GM18508 (cell line): ENCODE results near the gene MRRF.

ENCODE experiments used
- ATAC-seq: cut with Tn5 transposase; IDR thresholded peaks from one replicate; pipeline ENCODE4 v1.9.1; 2021; ENCODE audit warnings: moderate number of reproducible peaks; ENCODE audit not compliant: insufficient read depth, unreplicated experiment

The MRRF gene, protein sequence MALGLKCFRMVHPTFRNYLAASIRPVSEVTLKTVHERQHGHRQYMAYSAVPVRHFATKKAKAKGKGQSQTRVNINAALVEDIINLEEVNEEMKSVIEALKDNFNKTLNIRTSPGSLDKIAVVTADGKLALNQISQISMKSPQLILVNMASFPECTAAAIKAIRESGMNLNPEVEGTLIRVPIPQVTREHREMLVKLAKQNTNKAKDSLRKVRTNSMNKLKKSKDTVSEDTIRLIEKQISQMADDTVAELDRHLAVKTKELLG

GRCh38 chr9:122264360-122265148 lies at the start of gene MRRF, which contains the start of gene RBM18:
Gene MRRF (plus strand): TSS chr9:122264882. CDS start chr9:122270892, 6,010 bp downstream.
Gene RBM18 (minus strand): TSS chr9:122264840. CDS start chr9:122261492, 3,348 bp downstream.
- peak; percentile 56 for ATAC-seq

- ATAC-seq: no peak
These were observed 49.0 kb upstream of the MRRF start for GRCh38 chr9:122215663-122216062.

GRCh38 chr9:122216138-122216797 lies 48.4 kb upstream of the MRRF start:
- ATAC-seq: no peak

DNA sequence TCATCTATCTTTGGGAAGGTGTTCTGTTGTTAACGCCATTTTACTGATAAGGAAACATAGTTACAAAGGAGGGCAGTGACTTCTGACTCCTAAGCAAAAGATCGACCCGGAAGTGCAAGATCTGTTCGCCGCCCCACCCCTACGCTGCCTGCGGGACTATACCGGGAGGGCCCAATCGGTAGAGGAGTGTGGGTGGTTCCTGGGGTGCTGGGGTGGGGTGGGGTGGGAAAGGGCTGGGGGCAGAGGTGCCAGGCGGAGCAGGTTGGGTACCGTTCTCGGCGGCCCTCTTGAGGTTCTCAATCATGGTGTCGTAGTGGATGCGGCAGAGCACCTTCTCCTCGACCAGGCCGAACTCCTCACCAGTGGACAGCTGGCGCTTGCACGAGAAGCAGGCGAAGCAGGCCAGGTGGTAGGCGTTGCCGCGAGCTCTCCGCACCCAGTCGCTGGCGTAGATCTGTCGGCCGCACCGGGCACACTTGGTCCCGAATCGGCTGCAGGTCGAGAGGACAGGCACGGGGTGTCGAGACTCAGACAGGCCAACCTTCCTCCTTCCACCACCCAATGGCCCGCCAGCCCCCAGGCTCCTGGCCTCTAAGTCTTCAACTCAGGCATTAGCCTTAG lies 47.8 kb upstream of the MRRF start:
- ATAC-seq: no peak

- ATAC-seq: no peak
These were observed 47.0 kb upstream of the MRRF start for GRCh38 chr9:122217640-122218039.

GRCh38 chr9:122218071-122218934 lies 46.4 kb upstream of the MRRF start:
- no peak for ATAC-seq

DNA sequence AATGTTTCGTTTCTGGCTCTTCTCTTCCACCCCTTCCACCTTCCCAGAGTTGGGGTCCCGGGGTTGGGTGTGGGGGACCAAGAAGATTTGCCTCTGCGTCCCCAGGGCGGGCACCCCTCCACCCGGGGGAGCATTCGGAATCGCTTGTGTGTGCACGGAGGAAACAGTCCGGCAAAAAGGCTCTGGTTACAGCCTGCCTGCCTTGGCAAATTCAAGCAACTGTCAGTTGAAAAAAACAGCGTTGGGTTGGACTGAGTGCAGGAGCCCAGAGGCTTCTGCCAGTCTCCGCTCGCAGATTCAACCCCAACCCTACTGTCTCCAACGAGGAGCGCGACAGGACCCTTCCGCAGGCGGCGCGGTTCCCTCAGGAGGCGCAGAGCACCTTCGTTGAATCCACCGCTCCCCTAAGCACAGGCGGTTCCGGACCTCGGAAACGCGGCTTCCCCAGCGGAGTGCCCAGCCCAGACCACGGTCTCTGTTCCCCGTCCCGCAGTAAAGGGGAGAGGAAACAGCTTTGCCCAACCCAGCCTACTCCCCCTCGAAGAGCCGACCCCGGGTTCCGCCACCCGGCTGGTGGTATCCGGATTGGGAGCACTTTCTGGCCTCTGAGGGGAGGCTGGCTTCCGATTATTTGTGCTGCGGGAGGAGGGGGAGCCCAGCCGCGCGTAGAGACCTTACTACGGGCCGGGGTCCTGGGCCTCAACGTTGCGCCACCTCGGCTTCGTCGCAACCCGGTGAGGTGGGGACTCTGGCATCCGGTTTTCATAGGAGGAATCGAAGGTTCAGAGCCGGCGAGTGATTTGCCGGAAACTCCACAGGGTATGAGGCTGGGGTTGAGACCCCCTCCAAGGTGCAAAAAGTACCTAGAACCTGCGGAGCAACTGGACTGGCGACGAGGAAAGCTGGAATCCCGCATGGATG lies 45.5 kb upstream of the MRRF start:
- ATAC-seq: no peak

DNA sequence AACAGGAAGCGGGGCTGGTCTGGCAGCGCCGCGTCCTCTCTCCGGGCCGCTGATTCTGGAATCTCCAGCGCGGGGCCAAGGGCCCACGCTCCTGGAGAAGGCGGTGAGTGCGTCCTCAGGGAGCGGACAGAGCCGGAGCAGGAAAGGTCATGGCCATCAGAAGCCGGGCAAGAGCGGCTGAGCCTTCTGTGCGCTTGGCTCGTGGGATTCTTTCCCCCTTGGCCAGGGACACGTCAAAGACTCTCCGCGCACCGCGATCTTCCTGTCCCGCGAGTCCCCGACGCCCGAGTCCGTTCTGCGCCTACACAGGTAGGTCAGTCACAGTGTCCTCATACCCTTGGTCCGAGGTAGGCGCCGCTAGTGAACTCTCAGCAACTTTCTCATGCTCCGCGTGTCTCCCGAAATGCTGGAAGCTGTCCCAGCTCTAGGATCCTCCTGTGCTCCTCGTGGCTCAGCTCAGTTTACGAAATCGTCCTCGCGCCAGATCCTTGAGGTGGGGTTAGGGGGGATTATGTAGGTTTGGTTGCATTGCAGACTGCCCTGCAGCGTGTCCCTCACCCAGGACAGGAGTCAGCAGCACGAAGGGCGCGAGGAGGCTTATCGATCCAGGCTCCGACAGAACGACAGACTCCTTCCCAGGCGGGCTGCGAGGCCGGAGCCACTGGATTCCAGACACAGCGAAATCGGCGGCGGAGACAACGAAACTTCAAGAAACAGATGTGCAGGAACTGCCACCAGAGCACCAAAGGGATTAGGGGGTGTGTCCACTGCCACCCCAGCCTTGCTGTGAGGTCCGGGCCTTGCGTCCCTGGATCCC lies 44.6 kb upstream of the MRRF start:
- ATAC-seq: no peak

- ATAC-seq: no peak
These were observed 44.0 kb upstream of the MRRF start for GRCh38 chr9:122220673-122221182.

- ATAC-seq: no peak
These were observed 43.4 kb upstream of the MRRF start for GRCh38 chr9:122221183-122221811.

DNA sequence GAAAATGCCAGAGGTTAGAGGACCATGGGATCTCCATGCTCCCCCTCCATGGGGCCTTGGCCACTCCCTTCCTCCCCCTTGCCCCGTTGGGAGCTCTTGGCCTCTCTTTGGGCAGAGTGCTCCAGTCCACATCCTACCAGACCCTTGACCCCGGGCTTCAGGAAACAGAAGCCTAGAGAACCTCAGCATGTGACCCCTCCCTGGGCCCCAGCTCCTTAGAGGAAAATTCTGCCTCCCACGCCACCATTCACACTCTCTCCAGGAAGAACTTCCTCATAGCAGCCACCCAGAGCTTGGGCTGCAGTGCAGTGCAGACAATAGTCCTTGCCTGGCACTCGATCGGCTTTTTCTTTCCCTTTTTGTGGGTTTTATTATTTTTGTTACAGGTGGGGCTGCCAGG lies 41.9 kb upstream of the MRRF start:
- no peak for ATAC-seq

GRCh38 chr9:122223435-122223834 lies 41.2 kb upstream of the MRRF start:
- ATAC-seq: no peak

- ATAC-seq: no peak
These were observed 39.2 kb upstream of the MRRF start for GRCh38 chr9:122225312-122226141.

- ATAC-seq: no peak
These were observed 38.4 kb upstream of the MRRF start for GRCh38 chr9:122226142-122226757.

DNA sequence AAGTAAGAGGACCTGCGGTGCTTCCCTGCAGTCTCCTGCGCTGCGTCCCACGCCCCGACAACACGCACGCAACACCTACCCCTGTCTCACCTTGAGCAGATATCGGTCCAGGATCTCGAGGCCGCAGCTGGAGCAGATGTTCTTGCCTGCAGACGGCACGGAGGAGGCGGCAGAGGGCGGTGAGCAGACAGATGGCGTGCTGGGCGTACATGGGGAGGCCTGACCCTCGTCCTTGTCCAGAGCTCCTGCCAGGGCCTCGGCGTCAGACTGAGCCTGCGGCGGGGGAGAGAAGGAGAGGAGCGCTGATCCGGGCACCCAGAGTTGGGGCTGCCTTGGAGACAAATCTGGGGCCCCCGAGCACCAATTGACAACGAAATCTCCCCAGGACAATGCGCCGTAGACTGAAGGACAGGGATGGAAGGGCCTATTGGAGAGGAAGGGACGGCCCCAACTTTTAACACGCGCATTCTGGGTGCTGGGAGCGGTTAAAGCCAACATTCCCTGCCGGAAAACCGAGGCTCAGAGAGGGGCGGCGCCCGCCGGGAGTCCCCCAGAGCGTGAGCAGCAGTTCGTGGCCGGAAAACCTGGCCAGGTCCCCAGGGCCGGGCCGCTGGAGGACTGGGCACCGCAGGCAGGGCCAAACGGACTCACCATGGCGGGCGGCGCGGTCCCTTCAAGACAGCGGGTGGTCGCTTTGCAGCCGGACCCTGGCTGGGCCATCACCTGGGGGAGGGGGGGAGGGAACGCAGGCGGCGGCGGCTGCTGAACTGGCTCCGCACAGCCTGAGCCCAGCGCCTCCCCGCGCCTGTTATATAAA lies 37.7 kb upstream of the MRRF start:
- no peak for ATAC-seq
